WTC11 (cell line): ENCODE results near the gene GPC4.

Experiments
- GABPB1 ChIP-seq: sonication (generic); formaldehyde crosslinking; IDR thresholded peaks from 2 replicates; pipeline ENCODE4 v1.8.1; 2023; ENCODE audit warnings: mild to moderate bottlenecking, missing genetic modification reagents
- NR2C2 ChIP-seq: sonication (generic); formaldehyde crosslinking; IDR thresholded peaks from 2 replicates; pipeline ENCODE4 v1.8.0; 2022; ENCODE audit warnings: mild to moderate bottlenecking, missing genetic modification reagents
- ZNF121 ChIP-seq: sonication (generic); formaldehyde crosslinking; IDR thresholded peaks from 2 replicates; pipeline ENCODE4 v1.8.0; 2023; ENCODE audit warnings: missing genetic modification reagents
- TF ChIP-seq, protein P1 (sequence below): fragments of 200-600 bp; IDR thresholded peaks from 2 replicates; pipeline ENCODE4 v1.8.0; 2022; ENCODE audit warnings: antibody characterized with exemption
- TF ChIP-seq, protein P2 (sequence below): sonication (generic); formaldehyde crosslinking; IDR thresholded peaks from 2 replicates; pipeline ENCODE4 v1.8.1; 2022; ENCODE audit warnings: mild to moderate bottlenecking, missing genetic modification reagents, moderate library complexity, borderline replicate concordance

DNA sequence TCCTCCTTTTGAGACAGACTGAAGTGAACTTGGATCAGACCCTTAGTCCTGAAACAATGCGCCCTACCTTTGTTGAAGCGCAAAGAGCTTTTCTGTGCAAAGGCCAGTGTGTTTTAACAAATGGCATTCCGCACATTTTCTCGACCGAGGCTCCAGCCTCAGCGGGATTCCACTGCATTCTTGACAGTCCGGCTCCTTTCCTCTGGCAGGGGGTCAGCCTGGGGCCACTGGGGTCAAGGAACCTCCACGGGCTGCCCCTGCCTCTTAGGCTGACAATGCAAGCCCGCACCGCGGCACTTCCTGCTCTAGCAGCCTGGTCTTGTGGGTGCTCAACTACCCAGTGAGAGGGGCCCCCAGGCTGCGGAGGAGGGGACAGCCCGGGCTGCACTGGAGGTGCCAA, 150.0 kb downstream of the GPC4 start:
- TF ChIP-seq NR2C2 (no peak), GABPB1 (no peak), ZNF121 (CRISPR knock-in tag) (no peak)
- TF ChIP-seq, protein P1, sequence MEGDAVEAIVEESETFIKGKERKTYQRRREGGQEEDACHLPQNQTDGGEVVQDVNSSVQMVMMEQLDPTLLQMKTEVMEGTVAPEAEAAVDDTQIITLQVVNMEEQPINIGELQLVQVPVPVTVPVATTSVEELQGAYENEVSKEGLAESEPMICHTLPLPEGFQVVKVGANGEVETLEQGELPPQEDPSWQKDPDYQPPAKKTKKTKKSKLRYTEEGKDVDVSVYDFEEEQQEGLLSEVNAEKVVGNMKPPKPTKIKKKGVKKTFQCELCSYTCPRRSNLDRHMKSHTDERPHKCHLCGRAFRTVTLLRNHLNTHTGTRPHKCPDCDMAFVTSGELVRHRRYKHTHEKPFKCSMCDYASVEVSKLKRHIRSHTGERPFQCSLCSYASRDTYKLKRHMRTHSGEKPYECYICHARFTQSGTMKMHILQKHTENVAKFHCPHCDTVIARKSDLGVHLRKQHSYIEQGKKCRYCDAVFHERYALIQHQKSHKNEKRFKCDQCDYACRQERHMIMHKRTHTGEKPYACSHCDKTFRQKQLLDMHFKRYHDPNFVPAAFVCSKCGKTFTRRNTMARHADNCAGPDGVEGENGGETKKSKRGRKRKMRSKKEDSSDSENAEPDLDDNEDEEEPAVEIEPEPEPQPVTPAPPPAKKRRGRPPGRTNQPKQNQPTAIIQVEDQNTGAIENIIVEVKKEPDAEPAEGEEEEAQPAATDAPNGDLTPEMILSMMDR, result no peak
- TF ChIP-seq, protein P2, sequence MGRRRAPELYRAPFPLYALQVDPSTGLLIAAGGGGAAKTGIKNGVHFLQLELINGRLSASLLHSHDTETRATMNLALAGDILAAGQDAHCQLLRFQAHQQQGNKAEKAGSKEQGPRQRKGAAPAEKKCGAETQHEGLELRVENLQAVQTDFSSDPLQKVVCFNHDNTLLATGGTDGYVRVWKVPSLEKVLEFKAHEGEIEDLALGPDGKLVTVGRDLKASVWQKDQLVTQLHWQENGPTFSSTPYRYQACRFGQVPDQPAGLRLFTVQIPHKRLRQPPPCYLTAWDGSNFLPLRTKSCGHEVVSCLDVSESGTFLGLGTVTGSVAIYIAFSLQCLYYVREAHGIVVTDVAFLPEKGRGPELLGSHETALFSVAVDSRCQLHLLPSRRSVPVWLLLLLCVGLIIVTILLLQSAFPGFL, result no peak
